Measurements from ENCODE around the gene RCOR1.

Gene RCOR1

GRCh38 chr14:102708494-102708893, 116.0 kb downstream of the RCOR1 start:
- no peak for DNase-seq (ENCODE audit: extremely low read depth in 1 of 2, low read depth in 1 of 2)

DNA sequence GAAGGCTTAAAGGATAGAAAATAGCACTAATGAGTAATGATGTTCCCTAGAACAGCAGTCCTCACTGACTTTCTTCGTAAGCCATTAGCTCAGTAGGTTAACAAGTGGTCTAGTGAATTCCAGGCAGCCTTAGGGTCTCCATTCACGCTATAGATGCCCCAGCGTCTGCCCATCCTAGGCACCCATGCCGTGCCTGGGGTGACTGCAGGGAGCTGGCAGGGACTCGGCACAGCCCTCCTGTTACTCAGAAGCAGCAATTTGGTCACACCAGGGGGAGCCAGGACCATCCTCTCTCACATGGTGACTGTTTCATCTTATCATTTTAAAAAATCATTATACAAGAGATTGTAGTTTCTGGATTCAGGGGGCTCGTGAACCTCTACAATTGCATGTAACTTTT, 118.8 kb downstream of the RCOR1 start:
- no peak for DNase-seq (ENCODE audit: extremely low read depth in 1 of 2, low read depth in 1 of 2)

- no peak for DNase-seq (ENCODE audit: extremely low read depth in 1 of 2, low read depth in 1 of 2)
Measured at GRCh38 chr14:102711946-102712345, 119.5 kb downstream of the RCOR1 start.

GRCh38 chr14:102717276-102717675, 124.8 kb downstream of the RCOR1 start:
- DNase-seq (ENCODE audit: extremely low read depth in 1 of 2, low read depth in 1 of 2): no peak

DNA sequence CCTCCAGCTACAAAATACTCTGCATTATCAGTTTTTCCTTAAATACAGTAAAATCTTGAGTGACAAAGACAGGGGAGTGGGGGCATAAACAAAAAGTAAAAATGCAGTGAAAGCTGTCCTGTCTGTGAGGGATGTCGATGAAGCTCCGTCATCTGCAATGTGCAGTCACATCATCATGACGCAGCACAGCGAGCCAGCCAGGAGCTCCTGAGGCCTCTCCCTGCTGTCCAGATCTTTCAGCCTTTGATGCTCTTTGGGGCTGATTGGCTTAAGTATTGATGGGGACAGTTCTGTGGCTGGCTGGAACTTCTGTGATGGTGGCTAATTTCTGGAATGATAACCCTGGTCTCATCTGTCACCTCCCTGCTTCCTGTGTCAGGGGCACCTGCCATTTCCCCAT, 130.2 kb downstream of the RCOR1 start:
- no peak for DNase-seq (ENCODE audit: extremely low read depth in 1 of 2, low read depth in 1 of 2)

DNA sequence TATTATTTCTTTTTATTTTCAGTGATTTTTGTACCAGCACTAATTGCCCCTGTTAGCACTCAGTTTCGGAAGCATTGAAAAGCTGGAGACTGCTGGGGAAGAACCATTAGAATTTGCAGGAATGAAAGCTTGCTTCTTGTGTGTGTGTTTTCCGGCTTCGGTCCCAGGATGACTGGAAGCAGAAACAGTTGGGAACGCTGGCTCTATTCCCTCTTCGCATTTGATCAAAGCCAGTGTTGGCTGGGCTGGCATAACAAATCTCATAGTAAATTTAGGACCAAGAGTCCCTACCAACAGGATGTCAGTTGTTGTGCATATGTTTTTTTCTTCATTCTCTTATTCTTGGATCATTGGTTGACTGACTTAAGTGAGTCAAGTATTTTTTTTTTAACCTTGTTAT, 131.2 kb downstream of the RCOR1 start:
- no peak for DNase-seq (ENCODE audit: extremely low read depth in 1 of 2, low read depth in 1 of 2)

GRCh38 chr14:102726191-102726949, 133.9 kb downstream of the RCOR1 start:
- DNase-seq (ENCODE audit: extremely low read depth in 1 of 2, low read depth in 1 of 2): no peak

DNA sequence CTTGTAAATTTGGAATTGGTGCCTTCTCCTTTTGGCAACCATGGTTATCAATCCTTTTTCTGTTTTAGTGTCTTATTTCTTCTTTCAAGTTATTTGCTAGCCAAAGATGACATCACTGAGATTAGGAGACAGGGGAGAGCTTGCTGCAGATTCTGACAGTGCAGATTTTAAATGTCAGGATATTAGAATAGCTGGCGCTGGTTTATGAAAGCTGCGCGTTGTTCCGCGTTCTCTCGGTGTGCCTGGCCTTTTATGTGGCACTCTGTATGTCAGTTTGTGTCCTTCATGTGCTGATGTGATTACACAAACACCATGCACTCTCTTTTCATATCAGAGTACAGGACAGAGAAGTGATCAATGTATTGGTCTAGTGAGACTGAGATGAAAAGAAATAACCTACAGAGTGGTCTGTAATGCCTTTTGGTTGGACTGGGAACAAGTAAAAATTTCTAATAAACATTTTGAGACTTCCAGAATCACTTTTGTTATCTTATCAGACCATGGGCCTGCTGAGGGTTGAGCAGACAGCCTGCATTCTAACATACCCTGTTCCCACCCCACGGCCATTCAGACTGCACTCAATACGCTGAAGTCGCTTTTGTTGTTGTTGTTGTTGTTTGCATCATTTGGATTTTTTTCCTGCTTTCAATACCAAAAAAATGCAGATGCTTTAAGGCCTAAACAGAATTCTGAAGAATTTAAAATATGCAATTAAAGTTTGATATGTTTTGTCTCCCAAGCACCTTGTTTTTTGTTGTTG, 135.1 kb downstream of the RCOR1 start:
- DNase-seq (ENCODE audit: extremely low read depth in 1 of 2, low read depth in 1 of 2): no peak

DNA sequence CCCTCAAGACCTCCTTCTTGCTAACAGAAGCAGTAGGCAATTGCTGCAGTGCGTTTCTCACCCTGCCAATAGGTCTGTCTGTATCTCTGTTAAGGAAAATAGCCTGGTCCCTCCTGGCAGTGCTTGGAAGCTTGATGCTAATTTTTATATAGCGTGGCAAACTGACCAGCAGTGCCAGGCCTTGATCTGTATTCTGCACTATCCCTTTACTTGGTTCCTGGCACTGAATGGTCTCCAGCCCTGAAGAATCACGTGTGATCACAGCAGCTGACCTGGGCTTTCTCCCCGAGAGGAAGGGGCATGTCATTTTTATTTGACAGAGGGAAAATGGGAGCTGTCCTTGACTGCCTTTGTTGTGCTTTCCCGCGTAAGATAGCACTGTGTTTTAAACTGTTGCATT, 136.1 kb downstream of the RCOR1 start:
- no peak for DNase-seq (ENCODE audit: extremely low read depth in 1 of 2, low read depth in 1 of 2)

DNA sequence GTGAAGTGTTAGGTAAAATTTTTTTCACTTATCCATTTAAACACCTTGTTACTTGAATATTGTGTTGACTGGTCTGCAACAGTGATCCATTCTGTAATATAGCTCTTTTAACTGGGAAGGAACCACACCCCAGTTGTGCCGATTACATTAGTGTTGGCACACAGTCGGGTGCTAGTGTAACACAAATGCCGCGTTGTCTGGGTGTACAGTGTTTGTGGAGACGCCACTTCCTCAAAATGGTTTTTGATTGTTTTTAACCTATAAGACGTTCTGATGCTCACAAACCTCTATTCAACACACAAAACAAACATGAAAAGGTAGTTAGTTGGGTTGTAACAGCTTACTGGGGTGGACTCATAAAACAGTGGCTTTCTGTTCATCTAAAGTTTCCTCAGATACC, 136.8 kb downstream of the RCOR1 start:
- DNase-seq (ENCODE audit: extremely low read depth in 1 of 2, low read depth in 1 of 2): no peak

DNA sequence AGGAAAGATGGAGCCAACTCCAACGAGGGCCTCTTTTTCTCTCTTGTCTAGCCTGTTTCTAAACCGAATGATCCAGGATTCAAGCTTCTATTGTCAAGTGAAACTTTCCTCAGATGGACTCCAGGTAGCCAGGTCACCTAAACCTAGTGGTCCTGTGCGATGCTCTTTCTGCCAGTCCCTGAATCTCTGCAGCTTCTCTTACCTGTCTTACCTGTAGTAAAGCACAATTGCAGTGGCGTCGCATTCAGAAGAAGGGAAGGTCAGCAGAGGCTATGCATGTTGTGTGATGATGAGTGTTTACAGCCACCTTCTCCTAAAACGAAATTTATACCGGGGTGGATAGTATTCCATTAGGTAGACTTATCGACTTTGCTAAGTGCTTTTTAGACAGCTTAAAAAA, 137.4 kb downstream of the RCOR1 start:
- no peak for DNase-seq (ENCODE audit: extremely low read depth in 1 of 2, low read depth in 1 of 2)

- no peak for DNase-seq (ENCODE audit: extremely low read depth in 1 of 2, low read depth in 1 of 2)
Measured at GRCh38 chr14:102731101-102731870, 138.8 kb downstream of the RCOR1 start.

DNA sequence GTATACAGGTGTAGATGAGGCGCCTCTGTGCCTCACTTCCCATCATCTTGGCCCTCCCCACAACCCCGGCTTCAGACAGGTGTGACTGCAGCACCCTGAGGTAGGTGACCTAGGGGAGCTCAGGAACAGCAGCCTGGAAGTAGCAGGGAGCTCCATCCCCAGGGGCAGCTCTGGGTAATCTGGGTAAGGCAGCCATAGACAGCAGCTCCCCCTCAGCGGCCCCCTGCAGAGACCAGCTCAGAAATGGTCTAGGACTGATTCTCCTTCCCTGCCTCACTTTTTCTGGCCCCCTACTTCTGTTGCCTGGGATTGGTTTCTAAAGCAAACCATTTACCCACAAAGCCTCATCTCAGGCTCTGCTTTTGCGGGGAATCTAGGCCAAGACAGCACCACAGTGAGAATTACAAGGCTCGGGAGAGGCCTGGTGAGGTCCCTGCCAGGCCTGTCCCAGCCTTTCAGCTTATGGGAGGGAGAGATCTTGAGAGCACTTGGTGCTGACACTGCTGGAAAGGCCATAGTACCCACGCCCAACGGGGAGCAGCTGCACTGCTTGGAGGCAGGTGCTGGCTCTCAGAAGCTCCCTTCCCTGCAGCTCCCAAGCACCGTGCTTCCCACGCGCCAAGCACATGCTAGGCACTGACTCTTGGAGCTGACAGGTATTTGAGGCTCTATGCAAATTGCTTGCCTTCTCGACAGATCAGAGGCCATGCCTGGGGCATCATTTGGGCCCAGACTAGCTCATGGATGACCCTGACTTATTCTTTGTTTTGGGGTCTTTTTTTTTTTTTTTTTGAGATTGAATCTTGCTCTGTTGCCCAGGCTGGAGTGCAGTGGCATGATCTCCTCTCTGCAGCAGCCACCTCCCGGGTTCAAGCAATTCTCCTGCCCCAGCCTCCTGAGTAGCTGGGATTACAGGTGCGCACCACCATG, 139.7 kb downstream of the RCOR1 start:
- no peak for DNase-seq (ENCODE audit: extremely low read depth in 1 of 2, low read depth in 1 of 2)

- DNase-seq (ENCODE audit: extremely low read depth in 1 of 2, low read depth in 1 of 2): no peak
Measured at GRCh38 chr14:102732924-102733323, 140.5 kb downstream of the RCOR1 start.

- DNase-seq (ENCODE audit: extremely low read depth in 1 of 2, low read depth in 1 of 2): no peak
Measured at GRCh38 chr14:102733326-102733725, 140.9 kb downstream of the RCOR1 start.

DNA sequence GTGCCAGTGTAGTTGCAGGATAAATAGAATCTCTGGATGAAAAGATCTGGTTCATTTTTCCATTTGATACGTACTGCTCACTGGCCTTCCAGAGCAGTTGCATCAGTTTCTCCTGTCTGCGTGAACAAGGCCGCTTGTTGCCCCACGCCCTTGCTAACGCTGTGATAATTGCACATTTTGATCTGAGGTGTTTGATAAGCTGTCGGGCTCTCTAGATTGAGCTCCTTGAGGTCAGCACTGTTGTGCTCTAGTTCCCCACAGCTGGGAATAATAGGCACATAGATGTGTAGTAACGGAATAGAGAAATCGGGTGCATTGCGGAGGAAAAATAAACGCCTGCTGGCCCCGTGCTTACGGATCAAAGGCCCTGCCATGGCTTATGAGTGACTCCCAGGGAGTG, 142.0 kb downstream of the RCOR1 start:
- no peak for DNase-seq (ENCODE audit: extremely low read depth in 1 of 2, low read depth in 1 of 2)

GRCh38 chr14:102736956-102737355, 144.5 kb downstream of the RCOR1 start:
- no peak for DNase-seq (ENCODE audit: extremely low read depth in 1 of 2, low read depth in 1 of 2)

GRCh38 chr14:102737402-102738372, 145.2 kb downstream of the RCOR1 start:
- no peak for DNase-seq (ENCODE audit: extremely low read depth in 1 of 2, low read depth in 1 of 2)

DNA sequence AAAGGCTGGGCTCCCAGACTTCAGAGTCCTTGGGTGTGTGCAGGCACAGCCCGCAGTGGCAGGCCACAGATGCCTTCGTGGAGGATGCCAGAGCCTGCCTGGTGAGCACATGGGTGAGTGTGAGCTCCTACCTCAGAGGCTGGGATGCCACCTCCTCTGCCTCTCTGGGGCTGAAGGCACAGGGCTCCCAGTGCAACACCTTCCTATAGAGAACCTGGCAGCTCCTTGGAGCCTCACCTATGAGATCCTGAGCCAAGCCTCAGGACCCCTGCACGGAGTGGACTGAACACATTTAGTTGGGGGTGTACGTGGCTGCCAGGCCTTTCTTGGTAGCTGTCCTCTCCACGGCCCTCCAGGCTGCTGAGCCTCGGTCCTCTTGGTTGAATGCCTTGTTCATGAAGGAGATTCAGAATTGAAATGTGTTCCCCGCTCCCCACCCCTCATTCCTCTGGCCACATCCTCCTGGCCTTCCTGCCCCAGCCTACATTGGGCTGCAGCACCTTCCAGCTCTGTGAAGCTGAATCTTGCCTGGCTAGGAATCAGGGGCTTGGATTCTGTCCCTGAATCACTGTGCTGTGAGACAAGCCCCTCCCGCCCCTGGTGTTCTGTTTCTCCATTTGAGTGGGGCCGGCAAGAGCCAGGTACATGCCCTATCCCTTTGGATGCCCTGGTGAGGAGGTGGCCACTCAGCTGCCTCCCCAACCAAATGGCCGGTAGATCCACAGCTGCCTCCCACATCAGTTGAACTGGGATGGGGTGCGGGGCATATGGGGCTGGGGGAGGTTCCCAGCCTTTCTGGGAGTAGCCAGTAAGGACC, 146.1 kb downstream of the RCOR1 start:
- no peak for DNase-seq (ENCODE audit: extremely low read depth in 1 of 2, low read depth in 1 of 2)
